OCI-LY7 (cell line): ENCODE data around the gene SRCAP. TPM values are rescaled to one million over a fixed set of nuclear protein-coding genes. Genes with fewer than 3 reads are reported as not detected.

Experiments
- BruUV-seq: library from RNA; stranded (reverse); fragments of 400-500 nt; replicated peaks from 2 replicates; lab custom pipeline; 2021; lab: Mats Ljungman, UMichigan
- CTCF ChIA-PET: fragments of 300-600 bp; sonication (Branson Sonifier 250); formaldehyde crosslinking; loops from one replicate; lab custom pipeline; 2022; ENCODE audit warnings: antibody characterized with exemption; ENCODE audit not compliant: unreplicated experiment; lab: Charles Lee
- POLR2A ChIA-PET: fragments of 300-600 bp; sonication (Branson Sonifier 250); formaldehyde crosslinking; loops from one replicate; lab custom pipeline; 2022; ENCODE audit warnings: antibody characterized with exemption; lab: Charles Lee
- DNase-seq: peaks from one replicate; pipeline ENCODE4 v3.0.0-alpha.2; 2015; ENCODE audit warnings: low spot score
- H2AFZ ChIP-seq: fragments of 200-600 bp; sonication (generic), shearing (Covaris generic); 2 replicates; pipeline ENCODE4 v1.6.1; 2014; ENCODE audit warnings: mild to moderate bottlenecking, antibody characterized with exemption, low read length, moderate library complexity
- H3K27ac ChIP-seq: fragments of 200-600 bp; sonication (generic); 2 replicates; pipeline ENCODE4 v1.5.1; 2014; ENCODE audit warnings: mixed run types, low read depth, mild to moderate bottlenecking, moderate library complexity, low read length, inconsistent platforms; ENCODE audit not compliant: poor library complexity, severe bottlenecking
- H3K36me3 ChIP-seq: fragments of 200-600 bp; sonication (generic); 2 replicates; pipeline ENCODE4 v1.6.1; 2014; ENCODE audit warnings: mild to moderate bottlenecking, antibody characterized with exemption, low read length, moderate library complexity, mixed read lengths; ENCODE audit not compliant: insufficient read depth
- H3K4me1 ChIP-seq: fragments of 200-600 bp; sonication (generic); 2 replicates; pipeline ENCODE4 v1.5.1; 2014; ENCODE audit warnings: mild to moderate bottlenecking, low read length; ENCODE audit not compliant: insufficient read depth, poor library complexity, severe bottlenecking
- H3K4me2 ChIP-seq: fragments of 200-600 bp; sonication (generic); 2 replicates; pipeline ENCODE4 v1.6.1; 2014; ENCODE audit warnings: mild to moderate bottlenecking, low read length
- H3K4me3 ChIP-seq: fragments of 200-600 bp; sonication (generic); 2 replicates; pipeline ENCODE4 v1.5.1; 2014; ENCODE audit warnings: mild to moderate bottlenecking, low read depth, low read length; ENCODE audit not compliant: poor library complexity, severe bottlenecking
- H3K79me2 ChIP-seq: fragments of 200-600 bp; sonication (generic); 2 replicates; pipeline ENCODE4 v1.6.1; 2016; ENCODE audit warnings: low read depth, mild to moderate bottlenecking, low read length, moderate library complexity, mixed read lengths; ENCODE audit not compliant: insufficient read depth
- H3K9me2 ChIP-seq: fragments of 200-600 bp; sonication (generic); 2 replicates; pipeline ENCODE4 v1.6.1; 2016; ENCODE audit warnings: mild to moderate bottlenecking, low read length, mixed read lengths; ENCODE audit not compliant: insufficient read depth
- H3K9me3 ChIP-seq: fragments of 200-600 bp; sonication (generic); 2 replicates; pipeline ENCODE4 v1.6.1; 2014; ENCODE audit warnings: mild to moderate bottlenecking, mixed run types, low read length, mixed read lengths
- H4K20me1 ChIP-seq: fragments of 200-600 bp; sonication (generic); 2 replicates; pipeline ENCODE4 v1.6.1; 2014; ENCODE audit warnings: mild to moderate bottlenecking, antibody characterized with exemption, low read length, moderate library complexity, mixed read lengths; ENCODE audit not compliant: insufficient read depth
- CTCF ChIP-seq: fragments of 200-600 bp; sonication (generic); conservative IDR thresholded peaks from 2 replicates; pipeline ENCODE4 v1.5.1; 2014; ENCODE audit warnings: mild to moderate bottlenecking, antibody characterized with exemption, low read length, moderate library complexity, mixed read lengths
- EZH2phosphoT487 ChIP-seq: fragments of 200-600 bp; sonication (generic); IDR thresholded peaks from 2 replicates; pipeline ENCODE4 v1.6.1; 2018; ENCODE audit warnings: low read depth, borderline replicate concordance, mild to moderate bottlenecking, mixed run types, antibody characterized with exemption, low read length, moderate library complexity, mixed read lengths
- intact Hi-C: fragments of 100-400 bp; cut with micrococcal nuclease; formaldehyde crosslinking; loops from one replicate; pipeline ENCODE4 v1.10.0; 2022; ENCODE audit not compliant: unreplicated experiment
- total RNA-seq, 2 experiments: library from RNA; depleted of rRNA in 1 of 2; stranded (reverse); fragments of >200 nt in 1 of 2; shearing (Covaris generic) in 1 of 2; gene quantifications; 2 replicates each; pipeline ENCODE4 v1.2.3, GENCODE V29; 2014 to 2022

The SRCAP gene
- total RNA-seq, 2 experiments from 2014 or later: 41.8 to 93.7 TPM

GRCh38 chr16:30740364-30741251 is 41.6 kb downstream of the SRCAP start:
- Histone ChIP-seq H3K4me2 (no peak overlapping the region), H3K9me2 (no peaks in the 10 kb centered on the region), H3K9me3 (no peaks in the 10 kb centered on the region), H3K4me1 (no peaks in the 10 kb centered on the region), H3K36me3 (peaks cover 90% of the 10 kb centered on the region), H4K20me1 (no peaks in the 10 kb centered on the region), H3K79me2 (no peaks in the 10 kb centered on the region), H3K4me3 (no peak overlapping the region), H3K27ac (no peak overlapping the region), H2AFZ (no peak overlapping the region)
- intact Hi-C loops: no loop called here
- POLR2A ChIA-PET: interaction anchor here (0.6 kb wide), 1 partner anchor 703 kb away, joined by 6 read pairs; no protein-coding TSS in a partner anchor
- TF ChIP-seq CTCF (no peak), EZH2phosphoT487 (no peak)
- no peak for DNase-seq
- CTCF ChIA-PET: interaction anchor here (0.6 kb wide), 1 partner anchor 361 kb away, joined by 3 read pairs; no protein-coding TSS in a partner anchor
- BruUV-seq: no TSS peak

- CTCF ChIA-PET: no interaction called here
- Histone ChIP-seq H3K9me3 (no peaks in the 10 kb centered on the region), H3K36me3 (peaks cover 81% of the 10 kb centered on the region), H3K9me2 (no peaks in the 10 kb centered on the region), H3K4me2 (no peak overlapping the region), H4K20me1 (no peaks in the 10 kb centered on the region), H3K27ac (no peak overlapping the region), H3K79me2 (no peaks in the 10 kb centered on the region), H2AFZ (no peak overlapping the region), H3K4me1 (no peaks in the 10 kb centered on the region), H3K4me3 (no peak overlapping the region)
- POLR2A ChIA-PET: interaction anchor here (0.6 kb wide), 1 partner anchor 702 kb away, joined by 6 read pairs; no protein-coding TSS in a partner anchor
- no TSS peak for BruUV-seq
- DNase-seq: no peak
- intact Hi-C loops: no loop called here
- TF ChIP-seq CTCF (no peak), EZH2phosphoT487 (no peak)
Observed at GRCh38 chr16:30741461-30741914, 42.5 kb downstream of the SRCAP start.
